Memory B cell (primary cell): Measurements from ENCODE around the gene SRPK1.

Source experiments
- ATAC-seq: fragments of 150-1000 bp; cut with Tn5 transposase; 2 replicates; pipeline ENCODE4 v1.10.0; 2021; ENCODE audit warnings: low read depth, mild to moderate bottlenecking, moderate library complexity
- DNase-seq, 2 donors: peaks; one replicate each; pipeline ENCODE4 v3.0.0; 2022; ENCODE audit warnings: low spot score in 2 of 2
- H3K27ac Mint-ChIP-seq: one replicate; pipeline ENCODE4 v1.8.0; 2022; ENCODE audit warnings: mild to moderate bottlenecking, moderate library complexity, mixed read lengths
- H3K27me3 Mint-ChIP-seq: one replicate; pipeline ENCODE4 v1.8.0; 2022; ENCODE audit warnings: mixed read lengths
- H3K36me3 Mint-ChIP-seq: one replicate; pipeline ENCODE4 v1.8.0; 2022; ENCODE audit warnings: mild to moderate bottlenecking, mixed read lengths
- H3K4me1 Mint-ChIP-seq: one replicate; pipeline ENCODE4 v1.8.0; 2022; ENCODE audit warnings: mixed read lengths
- H3K4me3 Mint-ChIP-seq: one replicate; pipeline ENCODE4 v1.8.0; 2022; ENCODE audit warnings: mild to moderate bottlenecking, moderate library complexity, mixed read lengths
- H3K9me3 Mint-ChIP-seq: one replicate; pipeline ENCODE4 v1.8.0; 2022; ENCODE audit warnings: mixed read lengths

SRPK1 gene

DNA sequence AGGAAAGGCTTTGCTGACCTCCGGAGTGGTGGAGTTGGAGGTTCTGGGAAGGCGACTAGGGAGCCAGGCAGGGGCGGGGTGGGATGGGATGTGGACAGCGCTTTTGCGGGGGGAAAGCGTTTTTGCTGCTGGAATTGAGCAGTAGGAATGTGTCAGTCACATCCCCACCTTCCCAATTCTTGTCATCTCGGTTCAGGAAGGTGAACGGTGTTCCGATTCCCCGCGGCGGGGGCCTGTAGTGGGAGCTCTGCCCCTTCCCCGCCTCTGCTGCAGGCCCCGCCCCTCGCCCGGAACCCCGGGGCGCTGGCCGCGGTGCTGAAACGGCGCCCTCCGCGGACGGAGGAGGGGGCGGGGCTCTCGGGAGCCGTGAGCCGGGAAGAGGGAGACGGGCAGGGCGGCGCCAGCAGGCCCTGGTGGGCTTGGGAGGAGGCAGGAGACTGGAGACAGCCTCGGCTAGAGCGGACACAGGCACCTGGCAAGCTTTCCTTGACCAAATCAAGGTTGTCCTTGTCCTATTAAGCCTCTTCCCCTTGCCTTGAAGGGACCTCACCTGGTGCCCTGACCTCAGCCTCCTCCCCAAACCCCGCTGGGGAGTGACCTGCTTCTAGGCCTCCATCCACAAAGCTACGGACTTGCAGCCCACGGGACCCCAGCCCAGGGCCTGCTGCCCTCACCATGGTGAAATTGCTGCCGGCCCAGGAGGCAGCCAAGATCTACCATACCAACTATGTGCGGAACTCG, 115.7 kb downstream of the SRPK1 start, which contains the start of gene LHFPL5:
LHFPL5 (plus strand) TSS at position 357 of the 741 bp plus-strand sequence; CDS start at position 676, 319 bp downstream.
- no peak within 1 kb of the TSS for H3K4me3 Mint-ChIP-seq
- H3K4me1 Mint-ChIP-seq = peaks cover 6% of the 10 kb centered on the region
- peaks cover 18% of the 10 kb centered on the region for H3K27me3 Mint-ChIP-seq
- no peaks in the 10 kb centered on the region for H3K36me3 Mint-ChIP-seq
- peak; percentile 55 for ATAC-seq
- DNase-seq = peak; percentile 33 to 39
- H3K27ac Mint-ChIP-seq = no peak within 1 kb of the TSS
- peaks cover 1% of the 10 kb centered on the region for H3K9me3 Mint-ChIP-seq

- Mint-ChIP-seq H3K9me3 (peaks cover 1% of the 10 kb centered on the region), H3K4me1 (peaks cover 6% of the 10 kb centered on the region), H3K27ac (no peak overlapping the region), H3K36me3 (no peaks in the 10 kb centered on the region), H3K27me3 (peaks cover 8% of the 10 kb centered on the region), H3K4me3 (no peak overlapping the region)
- no peak for DNase-seq
- ATAC-seq = no peak
Observed at GRCh38 chr6:35801148-35801547, 119.8 kb downstream of the SRPK1 start.

GRCh38 chr6:35798706-35799105, 122.2 kb downstream of the SRPK1 start:
- H3K36me3 Mint-ChIP-seq = no peaks in the 10 kb centered on the region
- H3K4me1 Mint-ChIP-seq = no peaks in the 10 kb centered on the region
- peaks cover 5% of the 10 kb centered on the region for H3K27me3 Mint-ChIP-seq
- no peaks in the 10 kb centered on the region for H3K9me3 Mint-ChIP-seq
- H3K4me3 Mint-ChIP-seq = no peak overlapping the region
- no peak overlapping the region for H3K27ac Mint-ChIP-seq
- DNase-seq (no peak), ATAC-seq (no peak)

DNA sequence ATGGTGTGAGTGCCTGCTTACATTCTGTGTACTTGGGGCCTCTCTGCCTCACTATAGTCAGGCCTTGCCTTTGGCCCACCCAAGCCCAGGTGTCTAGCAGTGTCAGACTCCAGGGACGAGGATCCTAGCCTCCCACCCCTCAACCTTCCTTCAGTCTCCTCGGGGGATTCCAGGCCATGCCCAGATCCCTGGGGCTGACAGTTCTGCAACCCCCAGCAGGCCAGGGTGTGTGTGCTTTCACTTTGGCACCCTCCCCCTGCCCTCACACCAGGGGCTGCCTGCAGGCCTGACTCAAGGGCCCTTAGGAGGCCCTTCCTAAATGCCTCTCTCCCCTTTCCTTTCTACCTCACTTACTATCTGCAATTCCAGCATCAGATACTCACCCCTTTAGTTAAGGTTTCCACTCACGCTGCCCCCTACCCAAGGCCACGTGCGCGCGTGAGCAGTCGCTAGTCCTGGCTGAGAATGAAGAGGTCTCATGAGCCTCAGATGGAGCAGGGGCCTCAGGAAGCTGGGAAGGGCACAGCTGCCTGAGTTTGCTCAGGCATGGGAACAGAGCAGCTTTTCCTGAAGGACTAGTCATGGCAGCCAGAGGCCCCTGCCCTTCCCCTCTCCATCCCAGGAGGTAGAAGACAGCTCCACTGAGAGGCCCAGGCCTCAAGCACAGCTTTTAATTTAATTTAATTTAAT, 122.9 kb downstream of the SRPK1 start:
- Mint-ChIP-seq H3K4me3 (no peak overlapping the region), H3K27me3 (peaks cover 5% of the 10 kb centered on the region), H3K27ac (no peak overlapping the region), H3K36me3 (no peaks in the 10 kb centered on the region), H3K4me1 (no peaks in the 10 kb centered on the region), H3K9me3 (no peaks in the 10 kb centered on the region)
- ATAC-seq (no peak), DNase-seq (no peak)

DNA sequence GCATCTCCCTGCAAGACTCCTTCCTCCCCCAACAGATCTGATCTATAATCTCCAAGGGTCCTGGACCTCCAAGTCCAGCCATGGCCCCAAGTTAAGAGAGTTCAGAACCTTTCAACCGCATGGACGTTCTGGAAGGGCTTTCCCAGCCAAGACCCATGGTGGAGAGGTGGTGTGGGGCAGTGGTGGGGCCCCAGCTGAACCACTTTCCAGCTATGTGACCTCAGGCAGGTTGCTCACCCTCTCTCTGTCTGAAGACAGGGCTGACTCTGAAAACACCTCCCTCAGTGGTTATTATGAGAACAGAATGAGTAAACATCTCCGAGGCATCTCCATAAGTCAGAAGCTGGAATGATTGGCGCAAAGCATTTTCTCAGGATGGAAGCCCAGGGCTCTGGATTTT, 124.7 kb downstream of the SRPK1 start:
- H3K4me1 Mint-ChIP-seq = no peaks in the 10 kb centered on the region
- H3K4me3 Mint-ChIP-seq = no peak overlapping the region
- peaks cover 2% of the 10 kb centered on the region for H3K9me3 Mint-ChIP-seq
- peaks cover 6% of the 10 kb centered on the region for H3K27me3 Mint-ChIP-seq
- H3K27ac Mint-ChIP-seq = no peak overlapping the region
- no peak for ATAC-seq
- no peak for DNase-seq
- H3K36me3 Mint-ChIP-seq = no peaks in the 10 kb centered on the region

DNA sequence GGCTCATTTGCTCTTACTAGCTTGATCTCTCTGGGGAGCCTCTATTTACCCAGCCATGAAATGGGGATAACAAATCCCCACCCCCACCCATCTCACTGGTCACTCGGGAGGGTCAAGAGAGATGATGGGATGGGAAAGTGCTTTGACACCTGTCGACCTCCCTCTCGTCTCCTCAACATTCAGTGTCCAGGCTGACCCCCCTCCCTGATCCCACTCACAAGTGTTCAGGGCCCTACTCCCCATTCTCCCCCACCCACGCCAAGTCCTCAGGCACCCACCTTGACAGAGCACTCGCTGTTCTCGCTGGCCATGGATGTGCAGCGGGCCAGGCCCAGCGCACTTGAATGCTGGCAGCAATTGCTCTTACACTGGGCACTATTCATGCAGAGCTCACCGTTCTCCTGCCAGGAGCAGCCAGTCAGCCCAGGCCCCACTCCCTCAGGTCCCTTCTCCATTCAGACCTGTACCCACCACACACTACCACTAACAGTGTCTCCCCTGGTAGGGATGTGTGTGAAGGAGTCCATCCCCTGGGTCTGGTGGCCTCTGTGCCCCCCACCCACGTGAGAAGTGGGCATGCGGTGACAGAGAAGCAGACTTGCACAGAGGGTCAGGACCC, 125.3 kb downstream of the SRPK1 start:
- Mint-ChIP-seq H3K4me1 (no peaks in the 10 kb centered on the region), H3K9me3 (peaks cover 2% of the 10 kb centered on the region), H3K36me3 (no peaks in the 10 kb centered on the region), H3K4me3 (no peak overlapping the region), H3K27ac (no peak overlapping the region), H3K27me3 (peaks cover 6% of the 10 kb centered on the region)
- no peak for DNase-seq
- ATAC-seq = no peak

DNA sequence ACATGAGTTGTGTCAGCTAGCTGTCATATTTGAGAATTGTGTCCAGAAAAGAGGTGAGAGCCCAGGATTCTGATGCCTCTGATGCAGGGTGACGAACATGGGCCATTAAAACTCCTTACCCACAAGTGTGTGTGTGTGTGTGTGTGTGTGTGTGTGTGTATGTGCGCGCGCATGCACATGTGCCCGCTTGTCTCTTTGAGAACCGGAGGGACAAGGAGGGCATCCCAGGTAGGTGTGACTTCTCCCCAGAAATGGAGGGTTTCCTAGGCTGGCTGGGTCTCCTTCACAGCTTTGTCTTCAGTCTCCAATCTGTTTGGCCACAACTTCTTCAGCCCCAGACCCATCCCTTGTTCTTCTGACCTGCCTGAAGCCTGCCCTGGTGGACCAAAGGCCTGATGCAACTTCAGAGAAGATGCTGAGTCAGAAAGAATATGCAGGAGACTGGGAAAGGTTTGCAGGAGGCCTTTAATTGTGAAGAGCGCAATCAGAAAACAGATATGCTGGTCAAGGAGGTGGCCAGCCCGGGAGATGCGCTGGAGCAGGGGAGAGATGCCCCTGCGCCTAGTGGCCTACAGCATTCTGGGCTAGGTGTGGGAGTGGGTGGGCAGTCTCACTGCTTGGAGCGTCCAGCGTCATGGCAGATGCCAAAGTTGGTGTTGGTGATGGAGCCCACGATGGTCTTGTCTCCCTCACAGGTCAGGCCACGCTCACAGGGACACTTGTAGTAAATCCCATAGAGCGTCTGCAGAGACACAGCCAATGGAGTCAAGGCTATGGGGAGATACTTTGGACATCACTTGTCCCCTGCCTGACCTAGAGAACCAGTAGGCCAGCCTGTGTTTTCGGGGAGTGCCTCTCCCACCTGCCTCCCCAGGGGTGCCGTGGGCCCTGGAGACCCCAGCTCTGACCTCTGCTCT, 126.1 kb downstream of the SRPK1 start:
- ATAC-seq = no peak

DNA sequence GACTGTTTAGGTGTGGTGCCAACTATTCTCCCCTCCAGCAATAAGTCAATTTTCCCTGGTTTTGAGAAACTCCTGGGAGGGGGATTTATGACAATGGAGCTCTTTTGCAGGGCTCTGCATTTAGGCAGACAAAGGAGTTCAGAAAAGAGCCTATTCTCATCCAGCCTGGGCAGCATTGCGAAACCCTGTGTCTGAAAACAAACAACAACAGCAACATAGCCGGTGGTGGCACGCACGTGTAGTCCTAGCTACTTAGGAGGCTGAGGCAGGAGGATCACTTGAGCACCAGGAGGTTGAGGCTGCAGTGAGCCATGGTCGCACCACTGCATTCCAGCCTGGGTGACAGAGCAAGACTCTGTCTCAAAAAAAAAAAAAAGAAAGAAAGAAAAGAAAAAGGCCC, 130.2 kb downstream of the SRPK1 start:
- no peaks in the 10 kb centered on the region for H3K4me1 Mint-ChIP-seq
- DNase-seq = no peak
- no peak for ATAC-seq
- H3K9me3 Mint-ChIP-seq = peaks cover 2% of the 10 kb centered on the region
- peaks cover 21% of the 10 kb centered on the region for H3K27me3 Mint-ChIP-seq
- no peaks in the 10 kb centered on the region for H3K36me3 Mint-ChIP-seq
- no peak overlapping the region for H3K27ac Mint-ChIP-seq
- H3K4me3 Mint-ChIP-seq = no peak overlapping the region

More for the DNA sequence above, 126.1 kb downstream of the SRPK1 start:
- no peaks in the 10 kb centered on the region for H3K36me3 Mint-ChIP-seq
- DNase-seq = no peak
- H3K4me1 Mint-ChIP-seq = no peaks in the 10 kb centered on the region
- H3K27me3 Mint-ChIP-seq = peaks cover 8% of the 10 kb centered on the region
- no peak overlapping the region for H3K27ac Mint-ChIP-seq
- no peak overlapping the region for H3K4me3 Mint-ChIP-seq
- peaks cover 2% of the 10 kb centered on the region for H3K9me3 Mint-ChIP-seq

DNA sequence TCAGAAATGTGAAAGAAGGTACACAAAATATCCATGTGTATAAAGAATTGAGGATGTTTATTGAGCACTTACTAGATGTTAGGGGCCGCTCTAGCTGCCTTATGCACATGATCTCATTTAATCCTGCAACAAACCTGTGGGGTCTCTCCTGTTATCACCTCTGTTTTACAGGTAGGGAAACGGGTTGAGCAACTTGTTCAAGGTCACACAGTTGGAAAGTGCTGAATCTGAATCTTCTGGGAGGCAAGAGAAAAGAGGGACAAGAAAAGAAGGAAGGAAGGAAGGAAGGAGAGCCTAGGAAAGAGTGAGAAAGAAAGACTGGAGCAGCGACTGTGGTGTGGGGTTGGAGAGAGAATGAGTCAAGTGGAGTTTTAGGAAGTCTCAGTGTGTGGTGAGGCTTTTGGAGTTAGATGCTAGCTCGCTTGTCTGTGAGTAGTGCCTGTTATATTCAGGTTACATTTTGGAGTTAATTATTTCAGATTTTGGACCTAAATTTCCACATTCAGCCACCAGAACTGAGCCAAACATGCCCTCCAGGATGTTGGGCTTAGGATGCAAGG, 132.4 kb downstream of the SRPK1 start:
- no peak for DNase-seq
- H3K27me3 Mint-ChIP-seq = peaks cover 26% of the 10 kb centered on the region
- H3K36me3 Mint-ChIP-seq = no peaks in the 10 kb centered on the region
- no peak overlapping the region for H3K27ac Mint-ChIP-seq
- no peaks in the 10 kb centered on the region for H3K4me1 Mint-ChIP-seq
- ATAC-seq = no peak
- H3K9me3 Mint-ChIP-seq = peaks cover 2% of the 10 kb centered on the region
- H3K4me3 Mint-ChIP-seq = no peak overlapping the region

GRCh38 chr6:35787266-35788218, 133.4 kb downstream of the SRPK1 start:
- H3K4me3 Mint-ChIP-seq = no peak overlapping the region
- no peaks in the 10 kb centered on the region for H3K36me3 Mint-ChIP-seq
- peaks cover 24% of the 10 kb centered on the region for H3K27me3 Mint-ChIP-seq
- H3K4me1 Mint-ChIP-seq = no peaks in the 10 kb centered on the region
- DNase-seq (no peak), ATAC-seq (no peak)
- no peak overlapping the region for H3K27ac Mint-ChIP-seq
- H3K9me3 Mint-ChIP-seq = no peaks in the 10 kb centered on the region

- Mint-ChIP-seq H3K4me1 (no peaks in the 10 kb centered on the region), H3K36me3 (no peaks in the 10 kb centered on the region), H3K9me3 (no peaks in the 10 kb centered on the region), H3K27me3 (peaks cover 28% of the 10 kb centered on the region), H3K4me3 (no peak overlapping the region), H3K27ac (no peak overlapping the region)
- no peak for DNase-seq
- ATAC-seq = no peak
Observed at GRCh38 chr6:35786810-35787209, 134.1 kb downstream of the SRPK1 start.

DNA sequence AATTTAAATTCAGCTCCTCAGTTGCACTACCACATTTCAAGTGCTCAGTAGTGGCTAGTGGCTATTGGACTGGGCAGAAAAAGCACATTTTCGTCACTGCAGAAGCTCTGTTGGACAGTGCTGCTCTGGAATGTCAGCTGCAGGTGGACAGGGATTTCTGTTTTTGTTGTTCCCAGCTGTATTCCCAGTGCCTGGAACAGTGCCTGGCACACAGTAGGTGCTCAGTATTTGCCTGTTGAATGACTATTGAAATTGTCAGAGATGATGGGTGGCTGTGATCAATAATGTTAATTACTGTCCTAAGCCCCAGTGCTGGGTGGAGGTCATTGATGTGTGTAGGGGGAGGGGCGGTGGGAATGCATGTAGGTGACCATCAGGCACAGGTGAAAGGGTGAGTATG, 134.6 kb downstream of the SRPK1 start:
- ATAC-seq (no peak), DNase-seq (no peak)
- Mint-ChIP-seq H3K27ac (no peak overlapping the region), H3K36me3 (no peaks in the 10 kb centered on the region), H3K4me1 (no peaks in the 10 kb centered on the region), H3K27me3 (peaks cover 29% of the 10 kb centered on the region), H3K4me3 (no peak overlapping the region), H3K9me3 (no peaks in the 10 kb centered on the region)
